GM06990 (cell line): Measurements from ENCODE around the gene BANF2.

Experiments
- DNase-seq: peaks from one replicate; pipeline ENCODE4 v3.0.0-alpha.2; 2011; ENCODE audit not compliant: insufficient read length; ENCODE audit errors: extremely low read depth
- H3K27me3 ChIP-seq: replicated peaks from 2 replicates; pipeline ENCODE4 v1.6.0; 2011; ENCODE audit warnings: low read length; ENCODE audit not compliant: control insufficient read depth, insufficient read depth
- H3K36me3 ChIP-seq: 2 replicates; pipeline ENCODE4 v1.5.1; 2011; ENCODE audit warnings: low read length; ENCODE audit not compliant: control insufficient read depth, insufficient read depth
- H3K4me3 ChIP-seq: replicated peaks from 2 replicates; pipeline ENCODE4 v1.5.1; 2011; ENCODE audit warnings: low read depth, mild to moderate bottlenecking, control low read depth, low read length
- TF ChIP-seq, protein P1 (sequence below): IDR thresholded peaks from 2 replicates; pipeline ENCODE4 v1.5.1; 2011; ENCODE audit warnings: low read length, control low read depth, mild to moderate bottlenecking, inconsistent platforms; ENCODE audit not compliant: insufficient read depth, poor library complexity, severe bottlenecking

Gene BANF2

DNA sequence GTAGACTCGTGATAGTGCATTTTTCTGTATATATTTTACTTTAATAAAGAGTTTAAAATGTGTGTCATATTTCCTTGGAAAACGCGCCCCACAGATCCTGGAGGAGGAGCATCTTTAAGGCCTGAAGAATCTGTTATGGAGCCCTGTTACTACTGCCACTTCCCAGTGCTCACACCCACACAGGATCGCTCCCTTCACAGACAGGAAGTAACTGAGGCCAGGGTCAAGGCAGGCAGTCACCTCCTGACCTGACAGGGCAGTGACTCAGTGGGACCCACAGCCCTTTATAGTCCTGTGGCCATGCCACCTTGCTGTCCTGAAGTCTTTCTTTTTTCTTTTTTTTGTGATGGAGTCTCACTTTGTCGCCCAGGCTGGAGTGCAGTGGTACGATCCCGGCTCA is 26.7 kb upstream of the BANF2 start:
- DNase-seq, result no peak
- Histone ChIP-seq H3K36me3 (peaks cover 11% of the 10 kb centered on the region), H3K27me3 (no peaks in the 10 kb centered on the region), H3K4me3 (no peak overlapping the region)
- TF ChIP-seq, protein P1, sequence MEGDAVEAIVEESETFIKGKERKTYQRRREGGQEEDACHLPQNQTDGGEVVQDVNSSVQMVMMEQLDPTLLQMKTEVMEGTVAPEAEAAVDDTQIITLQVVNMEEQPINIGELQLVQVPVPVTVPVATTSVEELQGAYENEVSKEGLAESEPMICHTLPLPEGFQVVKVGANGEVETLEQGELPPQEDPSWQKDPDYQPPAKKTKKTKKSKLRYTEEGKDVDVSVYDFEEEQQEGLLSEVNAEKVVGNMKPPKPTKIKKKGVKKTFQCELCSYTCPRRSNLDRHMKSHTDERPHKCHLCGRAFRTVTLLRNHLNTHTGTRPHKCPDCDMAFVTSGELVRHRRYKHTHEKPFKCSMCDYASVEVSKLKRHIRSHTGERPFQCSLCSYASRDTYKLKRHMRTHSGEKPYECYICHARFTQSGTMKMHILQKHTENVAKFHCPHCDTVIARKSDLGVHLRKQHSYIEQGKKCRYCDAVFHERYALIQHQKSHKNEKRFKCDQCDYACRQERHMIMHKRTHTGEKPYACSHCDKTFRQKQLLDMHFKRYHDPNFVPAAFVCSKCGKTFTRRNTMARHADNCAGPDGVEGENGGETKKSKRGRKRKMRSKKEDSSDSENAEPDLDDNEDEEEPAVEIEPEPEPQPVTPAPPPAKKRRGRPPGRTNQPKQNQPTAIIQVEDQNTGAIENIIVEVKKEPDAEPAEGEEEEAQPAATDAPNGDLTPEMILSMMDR, result no peak

DNA sequence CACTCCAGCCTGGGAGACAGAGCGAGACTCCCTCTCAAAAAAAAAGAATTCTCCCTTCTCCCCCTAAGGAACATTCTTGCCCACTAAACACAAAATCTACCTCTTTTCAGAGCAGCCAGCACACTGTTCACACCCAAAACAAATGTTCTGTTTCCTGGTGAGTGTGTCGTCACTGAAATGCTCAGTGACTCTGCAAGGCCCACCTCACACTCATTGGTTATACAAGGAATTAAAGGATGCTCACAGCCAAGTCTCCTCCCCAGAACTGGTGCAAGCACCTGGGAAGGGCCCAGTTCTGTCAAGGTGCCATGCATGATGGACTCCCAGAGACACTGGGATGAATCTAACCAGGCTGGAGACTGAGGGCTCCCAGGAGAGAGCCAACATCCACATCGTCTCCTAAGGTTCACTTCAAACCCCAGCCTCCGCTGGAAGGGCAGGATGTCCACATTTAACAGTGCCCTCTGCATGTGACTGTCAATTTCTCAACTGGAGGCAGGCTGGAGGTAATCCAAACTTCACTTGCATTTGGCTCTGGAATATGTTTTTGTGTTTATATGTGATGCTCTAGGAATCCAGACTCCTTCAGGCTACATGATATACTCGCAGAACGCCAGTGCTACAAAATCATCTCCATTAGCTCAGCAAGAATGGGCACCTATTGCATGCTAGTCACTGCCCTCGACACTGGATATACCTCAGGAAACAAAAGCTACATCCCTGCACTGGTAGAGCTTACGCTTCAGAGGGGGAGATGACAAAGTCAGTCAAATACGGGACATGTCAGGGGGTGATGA is 24.8 kb upstream of the BANF2 start:
- TF ChIP-seq, protein P1, result no peak

GRCh38 chr20:17675519-17676377 is 24.0 kb upstream of the BANF2 start:
- DNase-seq, result no peak
- peaks cover 8% of the 10 kb centered on the region for H3K36me3 ChIP-seq
- H3K4me3 ChIP-seq, result no peak overlapping the region
- H3K27me3 ChIP-seq, result no peaks in the 10 kb centered on the region
- TF ChIP-seq, protein P1, result no peak

More for the DNA sequence above, 24.8 kb upstream of the BANF2 start:
- Histone ChIP-seq H3K27me3 (no peaks in the 10 kb centered on the region), H3K36me3 (peaks cover 8% of the 10 kb centered on the region), H3K4me3 (no peak overlapping the region)
- DNase-seq, result no peak

- no peak for DNase-seq
- Histone ChIP-seq H3K4me3 (no peak overlapping the region), H3K36me3 (peaks cover 8% of the 10 kb centered on the region), H3K27me3 (no peaks in the 10 kb centered on the region)
- TF ChIP-seq, protein P1, result no peak
These were observed 23.4 kb upstream of the BANF2 start for GRCh38 chr20:17676378-17676759.

- TF ChIP-seq, protein P1, result no peak
- Histone ChIP-seq H3K36me3 (peaks cover 8% of the 10 kb centered on the region), H3K4me3 (no peak overlapping the region), H3K27me3 (no peaks in the 10 kb centered on the region)
- no peak for DNase-seq
These were observed 22.8 kb upstream of the BANF2 start for GRCh38 chr20:17676942-17677341.
